Measurements from ENCODE around the gene TACC3.

The TACC3 gene

DNA sequence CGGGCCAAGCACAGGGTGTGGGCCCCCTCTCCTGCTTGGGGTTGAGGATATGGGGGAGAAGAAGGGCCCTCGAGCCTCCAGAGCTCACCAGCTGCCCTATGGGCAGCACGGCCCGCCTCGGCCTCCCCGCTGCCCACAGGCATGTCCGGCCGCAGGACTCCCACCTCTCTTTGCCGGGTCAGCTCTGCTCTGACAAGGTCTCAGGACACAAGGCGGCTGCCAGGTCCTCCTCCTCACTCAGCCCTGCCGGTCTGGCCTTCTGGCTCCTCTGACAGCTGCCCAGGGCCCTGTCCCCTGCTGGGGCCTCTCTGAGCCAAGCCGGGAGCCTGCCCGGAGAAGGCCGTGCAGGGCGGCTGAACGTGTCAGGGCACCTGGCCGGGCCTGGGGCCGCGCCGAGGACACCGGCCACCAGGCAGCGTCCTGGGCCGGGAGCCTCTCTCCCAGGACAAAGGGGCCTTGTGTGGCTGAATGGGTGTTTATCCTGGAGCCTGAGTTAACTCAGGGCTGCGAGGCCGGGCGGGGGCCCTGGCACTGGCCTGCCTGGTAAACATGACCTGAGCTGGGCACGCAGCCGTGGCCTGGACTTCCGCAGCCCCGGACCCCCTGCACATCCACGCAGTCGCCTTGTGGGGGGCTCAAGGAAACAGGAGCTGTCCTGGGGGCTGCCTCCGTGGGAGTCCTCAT is 25.7 kb downstream of the TACC3 start:
- no peak overlapping the region for H4K91ac ChIP-seq (ENCODE audit: low read length)
- H2AK5ac ChIP-seq (ENCODE audit: low read length, severe bottlenecking), result no peak overlapping the region
- peaks cover 14% of the 10 kb centered on the region for H3K4me1 ChIP-seq (ENCODE audit: control insufficient read depth, insufficient read depth, low read depth, low read length)
- peak overlapping the region; percentile 52 for H4K8ac ChIP-seq (ENCODE audit: low read length)
- H2BK15ac ChIP-seq (ENCODE audit: low read depth, poor library complexity, severe bottlenecking), result peak overlapping the region; percentile 65
- H3K79me1 ChIP-seq (replicated peaks; ENCODE audit: low read length, poor library complexity, severe bottlenecking), result peaks cover 2% of the 10 kb centered on the region
- DNase-seq, result no peak
- no peak overlapping the region for H3K4ac ChIP-seq (ENCODE audit: low read depth in 1 of 2, low read length in 2 of 2)
- no peak overlapping the region for H3K18ac ChIP-seq (ENCODE audit: low read depth in 1 of 2, low read length in 2 of 2)
- H3K9ac ChIP-seq (ENCODE audit: low read length), result no peak overlapping the region
- peak overlapping the region in 1 of 2 experiments; percentile 3 for H3K4me3 ChIP-seq (ENCODE audit: insufficient read depth in 1 of 2, low read depth in 1 of 2, low read length in 2 of 2)
- H2AFZ ChIP-seq (ENCODE audit: low read depth, low read length), result no peak overlapping the region
- no peak overlapping the region for H3K4me2 ChIP-seq (ENCODE audit: low read length, poor library complexity, severe bottlenecking)
- 80% methylated on average over 33 of the region's 33 CpGs for WGBS
- H3K27ac ChIP-seq (ENCODE audit: low read length, poor library complexity, severe bottlenecking), result no peak overlapping the region
- H3K9me3 ChIP-seq (ENCODE audit: control insufficient read depth, low read length), result no peaks in the 10 kb centered on the region
- peaks cover 0 to 24% of the 10 kb centered on the region in 2 experiments for H3K36me3 ChIP-seq (ENCODE audit: control insufficient read depth in 1 of 2, insufficient read depth in 2 of 2, low read depth in 1 of 2, low read length in 2 of 2)
- no peak overlapping the region for H2BK5ac ChIP-seq (ENCODE audit: low read depth, low read length, poor library complexity, severe bottlenecking)
- no peak overlapping the region for H2BK120ac ChIP-seq (ENCODE audit: low read depth, low read length)
- H2BK12ac ChIP-seq (ENCODE audit: low read length in 2 of 2), result no peak overlapping the region
- no peak overlapping the region for H3K23ac ChIP-seq (ENCODE audit: low read length in 2 of 2)
- H3K27me3 ChIP-seq (ENCODE audit: control insufficient read depth in 1 of 2, insufficient read depth in 1 of 2, low read length in 2 of 2), result peaks cover 0 to 17% of the 10 kb centered on the region in 2 experiments
- no peak overlapping the region for H3K14ac ChIP-seq (ENCODE audit: low read length in 2 of 2)

DNA sequence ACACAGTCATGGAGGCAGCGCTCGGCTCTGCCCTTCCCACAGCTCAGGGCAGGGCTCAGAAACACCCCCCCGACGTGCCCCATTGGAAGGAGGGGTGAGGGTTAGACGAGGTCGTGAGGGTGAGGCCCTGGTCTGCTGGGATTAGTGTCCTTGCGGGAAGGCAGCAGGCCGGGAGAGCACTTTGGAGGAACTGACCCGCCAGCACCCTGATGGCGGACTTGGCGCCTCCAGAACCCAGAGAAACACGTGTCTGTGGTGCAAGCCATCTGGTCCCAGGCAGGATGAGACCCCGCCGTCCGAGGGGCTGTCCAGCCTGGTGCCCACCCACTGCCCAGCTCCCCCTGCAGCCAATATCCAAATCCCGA is 26.3 kb downstream of the TACC3 start:
- H3K18ac ChIP-seq (ENCODE audit: low read depth in 1 of 2, low read length in 2 of 2), result no peak overlapping the region
- H2AFZ ChIP-seq (ENCODE audit: low read depth, low read length), result no peak overlapping the region
- H3K9ac ChIP-seq (ENCODE audit: low read length), result no peak overlapping the region
- no peak overlapping the region for H3K23ac ChIP-seq (ENCODE audit: low read length in 2 of 2)
- peaks cover 0 to 21% of the 10 kb centered on the region in 2 experiments for H3K36me3 ChIP-seq (ENCODE audit: control insufficient read depth in 1 of 2, insufficient read depth in 2 of 2, low read depth in 1 of 2, low read length in 2 of 2)
- H2AK5ac ChIP-seq (ENCODE audit: low read length, severe bottlenecking), result no peak overlapping the region
- peaks cover 14% of the 10 kb centered on the region for H3K4me1 ChIP-seq (ENCODE audit: control insufficient read depth, insufficient read depth, low read depth, low read length)
- no peak overlapping the region for H3K14ac ChIP-seq (ENCODE audit: low read length in 2 of 2)
- H3K9me3 ChIP-seq (ENCODE audit: control insufficient read depth, low read length), result no peaks in the 10 kb centered on the region
- H3K4me2 ChIP-seq (ENCODE audit: low read length, poor library complexity, severe bottlenecking), result no peak overlapping the region
- H3K27me3 ChIP-seq (ENCODE audit: control insufficient read depth in 1 of 2, insufficient read depth in 1 of 2, low read length in 2 of 2), result peaks cover 0 to 19% of the 10 kb centered on the region in 2 experiments
- no peak overlapping the region for H3K4ac ChIP-seq (ENCODE audit: low read depth in 1 of 2, low read length in 2 of 2)
- H2BK5ac ChIP-seq (ENCODE audit: low read depth, low read length, poor library complexity, severe bottlenecking), result no peak overlapping the region
- no peak overlapping the region for H3K27ac ChIP-seq (ENCODE audit: low read length, poor library complexity, severe bottlenecking)
- DNase-seq, result no peak
- H2BK12ac ChIP-seq (ENCODE audit: low read length in 2 of 2), result no peak overlapping the region
- no peak overlapping the region for H2BK15ac ChIP-seq (ENCODE audit: low read depth, poor library complexity, severe bottlenecking)
- no peak overlapping the region for H4K8ac ChIP-seq (ENCODE audit: low read length)
- H4K91ac ChIP-seq (ENCODE audit: low read length), result no peak overlapping the region
- no peak overlapping the region for H2BK120ac ChIP-seq (ENCODE audit: low read depth, low read length)
- 90% methylated on average over 16 of the region's 16 CpGs for WGBS
- peak overlapping the region in 1 of 2 experiments; percentile 3 for H3K4me3 ChIP-seq (ENCODE audit: insufficient read depth in 1 of 2, low read depth in 1 of 2, low read length in 2 of 2)
- no peaks in the 10 kb centered on the region for H3K79me1 ChIP-seq (replicated peaks; ENCODE audit: low read length, poor library complexity, severe bottlenecking)

DNA sequence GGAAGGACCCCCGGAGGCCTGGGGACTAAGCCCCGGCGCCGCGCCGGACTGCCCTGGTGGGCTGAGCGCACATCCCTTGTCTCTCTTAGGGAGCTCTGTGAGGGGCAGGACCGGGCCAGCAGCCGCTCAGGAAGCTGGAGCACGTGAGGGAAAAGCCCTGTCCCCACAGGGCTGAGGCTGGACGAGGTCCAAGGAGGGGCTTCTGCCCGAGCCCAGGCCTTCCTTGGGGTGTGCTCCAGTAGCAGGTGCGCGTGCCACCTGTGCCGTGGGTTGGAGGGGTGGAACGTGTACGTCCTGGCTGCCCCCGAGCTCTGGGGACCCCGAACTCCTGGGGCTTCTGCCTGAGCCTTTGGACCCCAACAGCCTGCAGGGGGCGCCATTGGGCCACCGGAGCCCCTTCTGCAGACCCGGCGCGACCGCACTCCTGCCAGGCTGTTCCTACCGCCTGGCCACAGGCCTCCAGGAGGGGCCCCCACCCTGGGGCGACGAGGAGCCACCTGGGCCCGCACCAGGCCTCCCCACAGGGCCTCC is 27.2 kb downstream of the TACC3 start:
- no peak overlapping the region for H2BK15ac ChIP-seq (ENCODE audit: low read depth, poor library complexity, severe bottlenecking)
- H3K27ac ChIP-seq (ENCODE audit: low read length, poor library complexity, severe bottlenecking), result no peak overlapping the region
- no peak overlapping the region for H3K4ac ChIP-seq (ENCODE audit: low read depth in 1 of 2, low read length in 2 of 2)
- H3K27me3 ChIP-seq (ENCODE audit: control insufficient read depth in 1 of 2, insufficient read depth in 1 of 2, low read length in 2 of 2), result peaks cover 0 to 19% of the 10 kb centered on the region in 2 experiments
- H3K79me1 ChIP-seq (replicated peaks; ENCODE audit: low read length, poor library complexity, severe bottlenecking), result no peaks in the 10 kb centered on the region
- H3K9me3 ChIP-seq (ENCODE audit: control insufficient read depth, low read length), result no peaks in the 10 kb centered on the region
- H3K4me3 ChIP-seq (ENCODE audit: insufficient read depth in 1 of 2, low read depth in 1 of 2, low read length in 2 of 2), result no peak overlapping the region
- H4K8ac ChIP-seq (ENCODE audit: low read length), result no peak overlapping the region
- peak overlapping the region in 1 of 2 experiments; percentile 18 for H3K14ac ChIP-seq (ENCODE audit: low read length in 2 of 2)
- H3K23ac ChIP-seq (ENCODE audit: low read length in 2 of 2), result no peak overlapping the region
- no peak overlapping the region for H2AFZ ChIP-seq (ENCODE audit: low read depth, low read length)
- no peak overlapping the region for H2BK120ac ChIP-seq (ENCODE audit: low read depth, low read length)
- H2BK5ac ChIP-seq (ENCODE audit: low read depth, low read length, poor library complexity, severe bottlenecking), result no peak overlapping the region
- 17% methylated on average over 18 of the region's 29 CpGs for WGBS
- H3K4me1 ChIP-seq (ENCODE audit: control insufficient read depth, insufficient read depth, low read depth, low read length), result peaks cover 16% of the 10 kb centered on the region
- peak; percentile 71 for DNase-seq
- no peak overlapping the region for H3K18ac ChIP-seq (ENCODE audit: low read depth in 1 of 2, low read length in 2 of 2)
- H3K9ac ChIP-seq (ENCODE audit: low read length), result no peak overlapping the region
- peaks cover 0 to 20% of the 10 kb centered on the region in 2 experiments for H3K36me3 ChIP-seq (ENCODE audit: control insufficient read depth in 1 of 2, insufficient read depth in 2 of 2, low read depth in 1 of 2, low read length in 2 of 2)
- peak overlapping the region; percentile 38 for H3K4me2 ChIP-seq (ENCODE audit: low read length, poor library complexity, severe bottlenecking)
- H4K91ac ChIP-seq (ENCODE audit: low read length), result no peak overlapping the region
- no peak overlapping the region for H2AK5ac ChIP-seq (ENCODE audit: low read length, severe bottlenecking)
- no peak overlapping the region for H2BK12ac ChIP-seq (ENCODE audit: low read length in 2 of 2)

DNA sequence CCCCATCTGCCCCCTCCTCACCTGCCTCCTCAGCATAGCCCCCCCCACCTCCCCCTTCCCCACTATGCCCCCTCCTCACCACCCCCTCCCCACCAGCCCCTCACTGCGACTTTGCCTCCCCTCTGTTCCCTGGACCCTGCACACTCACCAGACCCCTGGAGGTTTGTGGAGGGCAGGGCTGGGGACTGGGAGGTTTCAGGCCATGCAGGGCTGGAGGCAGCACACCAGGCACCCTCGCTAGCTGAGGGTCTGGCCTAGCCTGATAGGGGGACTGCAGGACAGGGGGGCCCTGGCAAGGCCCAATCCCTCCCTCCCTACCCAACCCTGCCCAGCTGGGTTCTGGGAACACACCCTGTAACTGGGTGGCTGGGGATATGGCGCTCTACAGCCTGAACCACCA is 28.0 kb downstream of the TACC3 start:
- Histone ChIP-seq H3K4me2 (ENCODE audit: low read length, poor library complexity, severe bottlenecking) (no peak overlapping the region), H3K23ac (ENCODE audit: low read length in 2 of 2) (no peak overlapping the region), H2BK12ac (ENCODE audit: low read length in 2 of 2) (no peak overlapping the region), H4K8ac (ENCODE audit: low read length) (no peak overlapping the region), H3K14ac (ENCODE audit: low read length in 2 of 2) (no peak overlapping the region), H3K27me3 (ENCODE audit: control insufficient read depth in 1 of 2, insufficient read depth in 1 of 2, low read length in 2 of 2) (peaks cover 0 to 21% of the 10 kb centered on the region in 2 experiments), H3K4me1 (ENCODE audit: control insufficient read depth, insufficient read depth, low read depth, low read length) (peaks cover 24% of the 10 kb centered on the region), H3K18ac (ENCODE audit: low read depth in 1 of 2, low read length in 2 of 2) (no peak overlapping the region), H3K9me3 (ENCODE audit: control insufficient read depth, low read length) (no peaks in the 10 kb centered on the region), H3K27ac (ENCODE audit: low read length, poor library complexity, severe bottlenecking) (no peak overlapping the region), H3K4ac (ENCODE audit: low read depth in 1 of 2, low read length in 2 of 2) (no peak overlapping the region), H2AK5ac (ENCODE audit: low read length, severe bottlenecking) (no peak overlapping the region), H2BK15ac (ENCODE audit: low read depth, poor library complexity, severe bottlenecking) (no peak overlapping the region), H3K79me1 (replicated peaks; ENCODE audit: low read length, poor library complexity, severe bottlenecking) (no peaks in the 10 kb centered on the region), H3K36me3 (ENCODE audit: control insufficient read depth in 1 of 2, insufficient read depth in 2 of 2, low read depth in 1 of 2, low read length in 2 of 2) (peaks cover 0 to 15% of the 10 kb centered on the region in 2 experiments), H4K91ac (ENCODE audit: low read length) (no peak overlapping the region), H2AFZ (ENCODE audit: low read depth, low read length) (no peak overlapping the region), H3K4me3 (ENCODE audit: insufficient read depth in 1 of 2, low read depth in 1 of 2, low read length in 2 of 2) (no peak overlapping the region), H2BK5ac (ENCODE audit: low read depth, low read length, poor library complexity, severe bottlenecking) (no peak overlapping the region), H3K9ac (ENCODE audit: low read length) (no peak overlapping the region), H2BK120ac (ENCODE audit: low read depth, low read length) (no peak overlapping the region)
- DNase-seq, result no peak
- WGBS, result 63% methylated on average over 2 of the region's 3 CpGs

Measured in mesenchymal stem cell (in vitro differentiated cells and primary cell).